GM23248 (cell line): ENCODE measurements around the gene USP12.

ENCODE experiments used
- EZH2 ChIP-seq: fragments of 200-600 bp; sonication (generic); IDR thresholded peaks from 2 replicates; pipeline ENCODE4 v1.6.1; 2018; ENCODE audit warnings: antibody characterized with exemption, mild to moderate bottlenecking; ENCODE audit not compliant: insufficient read depth, poor library complexity, severe bottlenecking
- EZH2phosphoT487 ChIP-seq: fragments of 200-600 bp; sonication (generic); IDR thresholded peaks from 2 replicates; pipeline ENCODE4 v1.6.1; 2018; ENCODE audit warnings: antibody characterized with exemption, moderate library complexity, mild to moderate bottlenecking, low read depth; ENCODE audit not compliant: insufficient read depth

DNA sequence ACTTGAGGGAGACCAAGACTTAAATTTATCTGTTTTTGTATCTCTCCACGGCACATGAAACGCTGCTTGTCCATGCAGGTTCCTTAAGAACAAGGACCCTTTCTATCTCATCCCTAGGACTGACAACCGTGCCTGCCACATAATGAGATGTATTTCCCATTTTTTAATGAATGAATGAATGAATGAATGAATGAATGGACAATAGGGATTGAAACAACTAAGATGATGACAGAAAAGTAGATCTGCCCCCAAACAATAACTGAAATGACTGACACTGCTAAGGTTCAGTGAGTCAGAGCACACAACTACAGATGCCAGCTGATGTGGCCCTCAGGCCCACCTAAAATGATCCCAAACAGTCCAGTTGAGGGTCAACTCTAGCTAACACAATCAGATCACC, 69.8 kb downstream of the USP12 start:
- no peak for TF ChIP-seq EZH2
- TF ChIP-seq EZH2phosphoT487, result no peak
